SJSA1 (cell line): ENCODE measurements around the gene NACAD. TPM values are rescaled to one million over a fixed set of nuclear protein-coding genes. Genes with fewer than 3 reads are reported as not detected.
"Not testable (repeated sequence)": the region's sequence is repeated elsewhere in the genome, so short reads cannot be mapped to it uniquely, and the experiment has no call there.

Experiments used
- DNase-seq, 2 experiments: peaks; one replicate each; pipeline ENCODE4 v3.0.0-alpha.2; 2015 to 2020; ENCODE audit warnings: low spot score in 2 of 2, low read depth in 1 of 2
- H3K27ac ChIP-seq: fragments of 250-450 bp; sonication (Bioruptor Pico); 2 replicates; pipeline ENCODE4 v1.5.1; 2020; ENCODE audit warnings: mild to moderate bottlenecking, moderate library complexity
- H3K27me3 ChIP-seq: fragments of 250-450 bp; sonication (Bioruptor Pico); replicated peaks from 2 replicates; pipeline ENCODE4 v1.5.1; 2020; ENCODE audit warnings: mild to moderate bottlenecking, moderate library complexity
- H3K36me3 ChIP-seq: fragments of 250-450 bp; sonication (Bioruptor Pico); 2 replicates; pipeline ENCODE4 v1.5.1; 2020; ENCODE audit warnings: mild to moderate bottlenecking
- H3K4me1 ChIP-seq: fragments of 250-450 bp; sonication (Bioruptor Pico); replicated peaks from 2 replicates; pipeline ENCODE4 v1.6.1; 2021; ENCODE audit warnings: mild to moderate bottlenecking
- H3K4me3 ChIP-seq: fragments of 250-450 bp; sonication (Bioruptor Pico); 2 replicates; pipeline ENCODE4 v1.5.1; 2020; ENCODE audit warnings: mild to moderate bottlenecking
- H3K9me3 ChIP-seq: fragments of 250-450 bp; sonication (Bioruptor Pico); replicated peaks from 2 replicates; pipeline ENCODE4 v1.5.1; 2020; ENCODE audit warnings: mild to moderate bottlenecking
- total RNA-seq: library from RNA; depleted of rRNA; stranded (reverse); fragments of >200 nt; shearing (Covaris generic); gene quantifications from 2 replicates; pipeline ENCODE4 v1.2.3, GENCODE V29; 2014

NACAD gene
- total RNA-seq, 1 experiment from 2014 or later, result 1.5 TPM

- H3K36me3 ChIP-seq, result no peaks in the 10 kb centered on the region
- no peaks in the 10 kb centered on the region for H3K9me3 ChIP-seq
- no peaks in the 10 kb centered on the region for H3K27me3 ChIP-seq
These were observed 35.3 kb upstream of the NACAD start for GRCh38 chr7:45123913-45124710.

GRCh38 chr7:45122975-45123860 is 34.4 kb upstream of the NACAD start:
- Histone ChIP-seq H3K27ac (no peak overlapping the region), H3K36me3 (no peaks in the 10 kb centered on the region), H3K27me3 (no peaks in the 10 kb centered on the region), H3K4me1 (no peaks in the 10 kb centered on the region), H3K9me3 (no peaks in the 10 kb centered on the region), H3K4me3 (no peak overlapping the region)
- DNase-seq, result no peak

More at GRCh38 chr7:45123913-45124710, 35.3 kb upstream of the NACAD start:
- Histone ChIP-seq H3K4me1 (no peaks in the 10 kb centered on the region), H3K27ac (no peak overlapping the region), H3K4me3 (no peak overlapping the region)
- no peak for DNase-seq

GRCh38 chr7:45119550-45119949 is 30.8 kb upstream of the NACAD start:
- H3K36me3 ChIP-seq, result no peaks in the 10 kb centered on the region
- H3K27ac ChIP-seq, result no peak overlapping the region
- H3K9me3 ChIP-seq, result no peaks in the 10 kb centered on the region
- no peaks in the 10 kb centered on the region; the same call in 1 of the 2 replicates for H3K27me3 ChIP-seq
- H3K4me3 ChIP-seq, result no peak overlapping the region
- H3K4me1 ChIP-seq, result no peaks in the 10 kb centered on the region
- DNase-seq, result no peak

- Histone ChIP-seq H3K36me3 (no peaks in the 10 kb centered on the region), H3K4me3 (no peak overlapping the region), H3K4me1 (no peaks in the 10 kb centered on the region), H3K27ac (no peak overlapping the region), H3K9me3 (no peaks in the 10 kb centered on the region), H3K27me3 (peaks cover 4% of the 10 kb centered on the region; the same call in 1 of the 2 replicates)
- DNase-seq, result no peak
These were observed 30.1 kb upstream of the NACAD start for GRCh38 chr7:45118889-45119331.

GRCh38 chr7:45118292-45118691 is 29.5 kb upstream of the NACAD start:
- no peaks in the 10 kb centered on the region for H3K36me3 ChIP-seq
- no peak overlapping the region for H3K27ac ChIP-seq
- no peaks in the 10 kb centered on the region for H3K9me3 ChIP-seq
- H3K4me3 ChIP-seq, result no peak overlapping the region
- peaks cover 7% of the 10 kb centered on the region for H3K27me3 ChIP-seq
- no peaks in the 10 kb centered on the region for H3K4me1 ChIP-seq
- no peak for DNase-seq

- no peaks in the 10 kb centered on the region for H3K9me3 ChIP-seq
- no peak for DNase-seq
- H3K27me3 ChIP-seq, result peaks cover 9% of the 10 kb centered on the region
- no peak overlapping the region for H3K4me3 ChIP-seq
- no peaks in the 10 kb centered on the region for H3K4me1 ChIP-seq
- no peak overlapping the region for H3K27ac ChIP-seq
- H3K36me3 ChIP-seq, result no peaks in the 10 kb centered on the region
These were observed 28.8 kb upstream of the NACAD start for GRCh38 chr7:45117582-45117981.

GRCh38 chr7:45116048-45116447 is 27.3 kb upstream of the NACAD start:
- no peak for DNase-seq
- no peak overlapping the region for H3K4me3 ChIP-seq
- H3K27ac ChIP-seq, result no peak overlapping the region
- 0 out of 2 replicates have a peak, but pooled peaks cover 3% of the 10 kb centered on the region for H3K4me1 ChIP-seq
- peaks cover 4% of the 10 kb centered on the region for H3K36me3 ChIP-seq
- H3K27me3 ChIP-seq, result peaks cover 9% of the 10 kb centered on the region
- H3K9me3 ChIP-seq, result no peaks in the 10 kb centered on the region

- no peaks in the 10 kb centered on the region for H3K9me3 ChIP-seq
- H3K4me3 ChIP-seq, result no peak overlapping the region
- H3K27me3 ChIP-seq, result peaks cover 9% of the 10 kb centered on the region
- no peak overlapping the region for H3K27ac ChIP-seq
- no peak for DNase-seq
- H3K36me3 ChIP-seq, result peaks cover 8% of the 10 kb centered on the region
- peaks cover 7% of the 10 kb centered on the region; the same call in 1 of the 2 replicates for H3K4me1 ChIP-seq
These were observed 26.2 kb upstream of the NACAD start for GRCh38 chr7:45114926-45115325.

- H3K27me3 ChIP-seq, H3K4me1 ChIP-seq, H3K27ac ChIP-seq, DNase-seq, H3K9me3 ChIP-seq, H3K4me3 ChIP-seq: not testable (repeated sequence)
- peaks cover 10% of the 10 kb centered on the region for H3K36me3 ChIP-seq
These were observed 25.5 kb upstream of the NACAD start for GRCh38 chr7:45114257-45114656.

- H3K27me3 ChIP-seq, result peaks cover 9% of the 10 kb centered on the region
- H3K9me3 ChIP-seq, result no peaks in the 10 kb centered on the region
- H3K4me1 ChIP-seq, result peaks cover 7% of the 10 kb centered on the region; the same call in 1 of the 2 replicates
- DNase-seq, result no peak
- H3K27ac ChIP-seq, result no peak overlapping the region
- H3K36me3 ChIP-seq, result peaks cover 26% of the 10 kb centered on the region
- H3K4me3 ChIP-seq, result no peak overlapping the region
These were observed 23.9 kb upstream of the NACAD start for GRCh38 chr7:45112648-45113047.

GRCh38 chr7:45111298-45112223 is 22.8 kb upstream of the NACAD start, which contains the start of gene TBRG4:
Gene TBRG4 (minus strand): TSS chr7:45111697. CDS start chr7:45109237, 2,460 bp downstream.
- H3K4me1 ChIP-seq, result peaks cover 7% of the 10 kb centered on the region; the same call in 1 of the 2 replicates

GRCh38 chr7:45108863-45109262 is 20.1 kb upstream of the NACAD start:
- Histone ChIP-seq H3K4me3 (no peak overlapping the region), H3K4me1 (peaks cover 7% of the 10 kb centered on the region; the same call in 1 of the 2 replicates), H3K9me3 (no peaks in the 10 kb centered on the region), H3K27me3 (peaks cover 5% of the 10 kb centered on the region), H3K36me3 (peaks cover 64% of the 10 kb centered on the region), H3K27ac (no peak overlapping the region)
- no peak for DNase-seq

More at GRCh38 chr7:45111298-45112223, 22.8 kb upstream of the NACAD start, which contains the start of gene TBRG4:
- H3K4me3 ChIP-seq, result peak within 1 kb of the TSS; percentile 83
- H3K9me3 ChIP-seq, result no peaks in the 10 kb centered on the region
- peak; percentile 93 to 98 for DNase-seq
- H3K27ac ChIP-seq, result peak within 1 kb of the TSS; percentile 83
- peaks cover 9% of the 10 kb centered on the region for H3K27me3 ChIP-seq
- H3K36me3 ChIP-seq, result peaks cover 37% of the 10 kb centered on the region

- H3K36me3 ChIP-seq, result peaks cover 79% of the 10 kb centered on the region
- H3K27me3 ChIP-seq, result no peaks in the 10 kb centered on the region
These were observed 18.6 kb upstream of the NACAD start for GRCh38 chr7:45107356-45107755.

More at GRCh38 chr7:45107356-45107755, 18.6 kb upstream of the NACAD start:
- DNase-seq, result no peak
- Histone ChIP-seq H3K27ac (no peak overlapping the region), H3K4me3 (no peak overlapping the region), H3K4me1 (peaks cover 7% of the 10 kb centered on the region; the same call in 1 of the 2 replicates), H3K9me3 (no peaks in the 10 kb centered on the region)
